ENCODE measurements around the gene CHMP4A. TPM values are rescaled to one million over a fixed set of nuclear protein-coding genes. Genes with fewer than 3 reads are reported as not detected.

Gene CHMP4A
- total and polyA plus RNA-seq, 9 of the 15 experiments (the other 6 are each of a cell fraction or from before 2014, with no cell fraction given) = 28.8 to 104 (median 52.7) TPM

GRCh38 chr14:24179961-24180796 lies 33.1 kb downstream of the CHMP4A start:
- H3K4me2 ChIP-seq (ENCODE audit: insufficient read depth, low read length) = no peak overlapping the region
- intact Hi-C loops (cut with micrococcal nuclease) (no loop called here), in situ Hi-C loops (cut with MboI) (no loop called here)
- 84% methylated on average over 9 of the region's 18 CpGs for WGBS (ENCODE audit: insufficient coverage, low coverage, missing lambda C conversion rate)
- no peaks in the 10 kb centered on the region for H3K9me1 ChIP-seq (ENCODE audit: control insufficient read depth, insufficient read depth, low read length)
- no peak overlapping the region for H3K27ac ChIP-seq (ENCODE audit: extremely low read depth, low read depth, low read length)
- no peak; the same call in 2 of the 3 replicates for ATAC-seq
- peak overlapping the region in 1 of 2 experiments; percentile 64; a peak in 1 of 4 replicates for H3K9ac ChIP-seq (ENCODE audit: insufficient read depth in 1 of 2, low read depth in 2 of 2, low read length in 2 of 2)
- no peak for DNase-seq (ENCODE audit: extremely low read depth in 1 of 4, low spot score in 3 of 4)
- no peak overlapping the region for H3K4me3 ChIP-seq
- no peaks in the 10 kb centered on the region for H3K79me2 ChIP-seq (ENCODE audit: control insufficient read depth, insufficient read depth, low read length)
- TF ChIP-seq ATF1 (CRISPR knock-in tag; IDR thresholded peaks at IDR 0.05) (no peak), ATF1 (tag; IDR thresholded peaks at IDR 0.05) (no peak), MTA1 (IDR thresholded peaks at IDR 0.05; ENCODE audit: borderline replicate concordance) (no peak), ZNF316 (IDR thresholded peaks at IDR 0.05) (no peak), MTF1 (CRISPR knock-in tag; IDR thresholded peaks at IDR 0.05; ENCODE audit: borderline replicate concordance) (no peak), ZZZ3 (IDR thresholded peaks at IDR 0.05) (no peak)
- POLR2A ChIA-PET = interaction anchor here (0.9 to 1.4 kb wide), 4 partner anchors 10 to 19 kb away, joined by 3 to 5 read pairs (median 4); partner anchors contain the start of genes IRF9 and TM9SF1
- no peaks in the 10 kb centered on the region for H3K9me3 ChIP-seq (replicated peaks; ENCODE audit: control insufficient read depth, insufficient read depth, low read depth, low read length)
- no TSS peak for BruUV-seq (replicated peaks)
- no peak for FAIRE-seq
- no peaks in the 10 kb centered on the region for H3K27me3 ChIP-seq (ENCODE audit: control insufficient read depth in 2 of 2, insufficient read depth in 2 of 2, low read length in 2 of 2)
- H3K4me1 ChIP-seq (replicated peaks in 1 of 2; ENCODE audit: control insufficient read depth in 2 of 2, insufficient read depth in 2 of 2, low read length in 2 of 2) = no peaks in the 10 kb centered on the region; a peak in 2 of 5 replicates
- no peaks in the 10 kb centered on the region for H4K20me1 ChIP-seq (replicated peaks; ENCODE audit: control insufficient read depth, insufficient read depth, low read length)
- no peak overlapping the region for H2AFZ ChIP-seq (ENCODE audit: low read depth, low read length)
- H3K36me3 ChIP-seq (ENCODE audit: control insufficient read depth, insufficient read depth, low read length) = peaks cover 65% of the 10 kb centered on the region; the same call in 2 of the 3 replicates
- CTCF ChIA-PET (ENCODE audit: low intra/inter-chr PET ratio) = no interaction called here

Data from K562 (cell line).